ENCODE measurements around the gene KCNA1.

GRCh38 chr12:4909410-4909733, 333 bp upstream of the KCNA1 start:
- TF ChIP-seq, protein P1, sequence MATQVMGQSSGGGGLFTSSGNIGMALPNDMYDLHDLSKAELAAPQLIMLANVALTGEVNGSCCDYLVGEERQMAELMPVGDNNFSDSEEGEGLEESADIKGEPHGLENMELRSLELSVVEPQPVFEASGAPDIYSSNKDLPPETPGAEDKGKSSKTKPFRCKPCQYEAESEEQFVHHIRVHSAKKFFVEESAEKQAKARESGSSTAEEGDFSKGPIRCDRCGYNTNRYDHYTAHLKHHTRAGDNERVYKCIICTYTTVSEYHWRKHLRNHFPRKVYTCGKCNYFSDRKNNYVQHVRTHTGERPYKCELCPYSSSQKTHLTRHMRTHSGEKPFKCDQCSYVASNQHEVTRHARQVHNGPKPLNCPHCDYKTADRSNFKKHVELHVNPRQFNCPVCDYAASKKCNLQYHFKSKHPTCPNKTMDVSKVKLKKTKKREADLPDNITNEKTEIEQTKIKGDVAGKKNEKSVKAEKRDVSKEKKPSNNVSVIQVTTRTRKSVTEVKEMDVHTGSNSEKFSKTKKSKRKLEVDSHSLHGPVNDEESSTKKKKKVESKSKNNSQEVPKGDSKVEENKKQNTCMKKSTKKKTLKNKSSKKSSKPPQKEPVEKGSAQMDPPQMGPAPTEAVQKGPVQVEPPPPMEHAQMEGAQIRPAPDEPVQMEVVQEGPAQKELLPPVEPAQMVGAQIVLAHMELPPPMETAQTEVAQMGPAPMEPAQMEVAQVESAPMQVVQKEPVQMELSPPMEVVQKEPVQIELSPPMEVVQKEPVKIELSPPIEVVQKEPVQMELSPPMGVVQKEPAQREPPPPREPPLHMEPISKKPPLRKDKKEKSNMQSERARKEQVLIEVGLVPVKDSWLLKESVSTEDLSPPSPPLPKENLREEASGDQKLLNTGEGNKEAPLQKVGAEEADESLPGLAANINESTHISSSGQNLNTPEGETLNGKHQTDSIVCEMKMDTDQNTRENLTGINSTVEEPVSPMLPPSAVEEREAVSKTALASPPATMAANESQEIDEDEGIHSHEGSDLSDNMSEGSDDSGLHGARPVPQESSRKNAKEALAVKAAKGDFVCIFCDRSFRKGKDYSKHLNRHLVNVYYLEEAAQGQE (IDR thresholded peaks at IDR 0.05; ENCODE audit: insufficient replicate concordance, low read depth): no peak
- TF ChIP-seq CTCF (IDR thresholded peaks at IDR 0.05; ENCODE audit: insufficient read depth, low read length): no peak
- TF ChIP-seq POLR2AphosphoS5 (IDR thresholded peaks at IDR 0.05; ENCODE audit: low read depth): no peak
- no peak for TF ChIP-seq GABPA (IDR thresholded peaks at IDR 0.05; ENCODE audit: low read depth)
- no peak for TF ChIP-seq SPI1 (IDR thresholded peaks at IDR 0.05; ENCODE audit: borderline replicate concordance, low read depth)

Data from HL-60 (cell line).